ENCODE results near the gene PIK3IP1. TPM values are rescaled to one million over a fixed set of nuclear protein-coding genes. Genes with fewer than 3 reads are reported as not detected.

The PIK3IP1 gene
- total RNA-seq, 1 donor from 2014 or later, result 5.8 TPM

GRCh38 chr22:31278626-31279326, 13.5 kb downstream of the PIK3IP1 start:
- peak; percentile 55 for ATAC-seq

- ATAC-seq, result no peak
These were observed 14.1 kb downstream of the PIK3IP1 start for GRCh38 chr22:31278151-31278621.

DNA sequence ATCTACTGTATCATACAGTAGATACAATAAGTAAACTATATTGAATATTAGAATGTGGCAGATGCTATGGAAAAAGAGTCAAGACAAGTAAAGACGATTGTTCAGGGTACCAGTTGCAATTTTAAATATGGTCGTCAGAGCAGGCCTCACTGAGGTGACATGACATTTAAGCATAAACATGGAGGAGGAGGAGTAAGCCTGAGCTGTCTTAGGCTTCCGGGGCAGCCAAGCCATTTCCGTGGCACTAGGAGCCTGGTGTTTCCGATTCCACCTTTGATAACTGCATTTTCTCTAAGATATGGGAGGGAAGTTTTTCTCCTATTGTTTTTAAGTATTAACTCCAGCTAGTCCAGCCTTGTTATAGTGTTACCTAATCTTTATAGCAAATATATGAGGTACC, 14.5 kb downstream of the PIK3IP1 start:
- ATAC-seq, result no peak

DNA sequence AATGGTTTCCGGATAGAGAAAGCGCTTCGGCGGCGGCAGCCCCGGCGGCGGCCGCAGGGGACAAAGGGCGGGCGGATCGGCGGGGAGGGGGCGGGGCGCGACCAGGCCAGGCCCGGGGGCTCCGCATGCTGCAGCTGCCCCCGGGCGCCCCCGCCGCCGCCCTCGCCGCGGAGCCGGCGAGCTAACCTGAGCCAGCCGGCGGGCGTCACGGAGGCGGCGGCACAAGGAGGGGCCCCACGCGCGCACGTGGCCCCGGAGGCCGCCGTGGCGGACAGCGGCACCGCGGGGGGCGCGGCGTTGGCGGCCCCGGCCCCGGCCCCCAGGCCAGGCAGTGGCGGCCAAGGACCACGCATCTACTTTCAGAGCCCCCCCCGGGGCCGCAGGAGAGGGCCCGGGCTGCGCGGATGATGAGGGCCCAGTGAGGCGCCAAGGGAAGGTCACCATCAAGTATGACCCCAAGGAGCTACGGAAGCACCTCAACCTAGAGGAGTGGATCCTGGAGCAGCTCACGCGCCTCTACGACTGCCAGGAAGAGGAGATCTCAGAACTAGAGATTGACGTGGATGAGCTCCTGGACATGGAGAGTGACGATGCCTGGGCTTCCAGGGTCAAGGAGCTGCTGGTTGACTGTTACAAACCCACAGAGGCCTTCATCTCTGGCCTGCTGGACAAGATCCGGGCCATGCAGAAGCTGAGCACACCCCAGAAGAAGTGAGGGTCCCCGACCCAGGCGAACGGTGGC, 15.7 kb downstream of the PIK3IP1 start:
- no peak for ATAC-seq

DNA sequence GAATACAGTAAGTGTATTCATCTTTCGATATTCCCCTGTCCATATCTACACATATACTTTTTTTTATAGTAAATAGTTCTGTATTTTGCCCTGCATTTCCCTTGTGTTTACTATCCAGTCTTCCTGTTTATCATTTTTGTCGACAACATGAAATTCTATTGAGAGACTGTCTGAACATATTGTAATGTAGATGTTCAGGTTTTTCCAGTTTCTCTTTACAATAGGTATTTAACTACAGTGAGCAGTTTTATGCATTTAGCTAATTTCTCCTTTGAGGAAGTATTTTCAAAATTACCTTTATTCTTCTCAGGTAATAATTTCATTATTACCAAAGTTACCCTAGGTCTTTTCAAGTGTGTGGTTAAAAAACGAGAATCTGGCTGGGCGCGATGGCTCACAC, 16.7 kb downstream of the PIK3IP1 start:
- no peak for ATAC-seq

DNA sequence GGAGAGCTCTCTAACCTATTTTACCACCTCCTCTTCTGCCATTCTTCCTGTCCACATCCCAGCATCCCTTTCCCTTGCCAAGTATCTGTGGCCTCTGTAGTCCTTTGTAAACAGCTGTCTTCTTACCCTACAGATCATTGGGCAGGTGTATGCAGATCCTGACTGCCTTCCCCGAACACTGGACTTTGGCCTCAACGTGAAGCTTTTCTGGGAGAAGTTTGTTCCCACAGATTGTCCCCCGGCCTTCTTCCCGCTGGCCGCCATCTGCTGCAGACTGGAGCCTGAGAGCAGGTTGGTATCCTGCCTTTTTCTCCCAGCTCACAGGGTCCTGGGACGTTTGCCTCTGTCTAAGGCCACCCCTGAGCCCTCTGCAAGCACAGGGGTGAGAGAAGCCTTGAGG, 17.3 kb downstream of the PIK3IP1 start:
- no peak for ATAC-seq

DNA sequence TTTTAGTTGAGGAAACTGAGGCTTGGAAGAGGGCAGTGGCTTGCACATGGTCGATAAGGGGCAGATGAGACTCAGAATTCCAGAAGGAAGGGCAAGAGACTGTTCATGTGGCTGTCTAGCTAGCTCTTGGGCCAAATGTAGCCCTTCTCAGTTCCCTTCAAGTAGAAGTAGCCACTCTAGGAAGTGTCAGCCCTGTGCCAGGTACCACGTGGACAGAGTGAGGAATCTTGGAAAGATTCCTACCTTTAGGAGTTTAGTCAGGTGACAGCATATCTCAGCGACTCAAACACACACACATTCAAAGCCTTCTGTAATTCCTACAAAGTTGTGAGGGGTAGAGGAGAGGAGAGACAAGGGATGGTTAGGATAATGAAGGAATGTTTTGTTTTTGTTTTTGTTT, 18.3 kb downstream of the PIK3IP1 start:
- ATAC-seq, result no peak

DNA sequence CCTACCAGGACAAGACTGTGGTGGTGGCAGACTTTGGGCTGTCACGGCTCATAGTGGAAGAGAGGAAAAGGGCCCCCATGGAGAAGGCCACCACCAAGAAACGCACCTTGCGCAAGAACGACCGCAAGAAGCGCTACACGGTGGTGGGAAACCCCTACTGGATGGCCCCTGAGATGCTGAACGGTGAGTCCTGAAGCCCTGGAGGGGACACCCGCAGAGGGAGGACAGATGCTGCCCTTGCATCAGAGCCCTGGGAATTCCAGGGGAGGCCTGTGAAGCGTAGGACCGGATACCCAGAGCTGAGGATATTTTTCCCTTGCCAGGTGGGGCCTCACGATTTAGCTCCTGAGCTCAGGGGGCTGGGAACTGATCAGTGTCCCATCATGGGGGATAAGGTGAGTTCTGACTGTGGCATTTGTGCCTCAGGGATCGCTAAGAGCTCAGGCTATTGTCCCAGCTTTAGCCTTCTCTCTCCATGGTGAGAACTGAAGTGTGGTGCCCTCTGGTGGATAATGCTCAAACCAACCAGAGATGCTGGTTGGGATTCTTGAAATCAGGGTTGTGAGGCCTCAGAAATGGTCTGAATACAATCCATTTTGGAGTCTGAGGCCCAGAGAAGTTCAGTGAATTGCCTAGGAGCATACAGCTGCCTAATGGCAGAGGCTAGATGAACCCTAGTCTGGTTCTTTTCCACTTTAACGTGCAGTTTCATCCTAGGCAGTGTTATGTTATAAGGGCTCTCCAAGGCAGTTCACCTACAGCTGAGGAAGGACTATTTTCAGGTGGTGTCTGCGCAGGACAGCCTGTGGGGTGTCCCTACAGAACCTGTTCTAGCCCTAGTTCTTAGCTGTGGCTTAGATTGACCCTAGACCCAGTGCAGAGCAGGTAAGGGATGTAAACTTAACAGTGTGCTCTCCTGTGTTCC, 19.5 kb downstream of the PIK3IP1 start:
- peak; percentile 55 for ATAC-seq

- no peak for ATAC-seq
These were observed 20.8 kb downstream of the PIK3IP1 start for GRCh38 chr22:31271485-31271884.

GRCh38 chr22:31271026-31271425, 21.3 kb downstream of the PIK3IP1 start:
- no peak for ATAC-seq

- ATAC-seq, result no peak
These were observed 22.3 kb downstream of the PIK3IP1 start for GRCh38 chr22:31269892-31270579.

DNA sequence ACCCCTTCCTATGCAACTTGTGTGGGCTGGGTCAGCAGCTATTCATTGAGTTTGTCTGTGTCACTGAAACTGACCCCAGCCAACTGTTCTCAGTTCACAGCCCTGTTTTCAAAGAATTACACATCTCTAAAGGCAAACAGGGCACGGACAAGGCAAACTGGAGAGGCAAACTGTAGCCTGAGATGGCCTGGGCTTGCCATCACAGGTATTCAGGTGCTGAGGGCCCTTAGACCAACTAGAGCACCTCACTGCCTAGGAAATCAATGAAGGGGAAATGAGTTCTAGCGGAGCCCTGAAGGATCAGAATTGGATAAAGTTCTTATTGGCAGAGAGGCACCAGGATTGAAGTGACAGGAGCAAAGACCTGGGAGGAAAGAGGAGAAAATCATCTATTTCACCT, 24.0 kb downstream of the PIK3IP1 start:
- ATAC-seq, result no peak

GRCh38 chr22:31263896-31264640, 28.2 kb downstream of the PIK3IP1 start:
- ATAC-seq, result no peak

DNA sequence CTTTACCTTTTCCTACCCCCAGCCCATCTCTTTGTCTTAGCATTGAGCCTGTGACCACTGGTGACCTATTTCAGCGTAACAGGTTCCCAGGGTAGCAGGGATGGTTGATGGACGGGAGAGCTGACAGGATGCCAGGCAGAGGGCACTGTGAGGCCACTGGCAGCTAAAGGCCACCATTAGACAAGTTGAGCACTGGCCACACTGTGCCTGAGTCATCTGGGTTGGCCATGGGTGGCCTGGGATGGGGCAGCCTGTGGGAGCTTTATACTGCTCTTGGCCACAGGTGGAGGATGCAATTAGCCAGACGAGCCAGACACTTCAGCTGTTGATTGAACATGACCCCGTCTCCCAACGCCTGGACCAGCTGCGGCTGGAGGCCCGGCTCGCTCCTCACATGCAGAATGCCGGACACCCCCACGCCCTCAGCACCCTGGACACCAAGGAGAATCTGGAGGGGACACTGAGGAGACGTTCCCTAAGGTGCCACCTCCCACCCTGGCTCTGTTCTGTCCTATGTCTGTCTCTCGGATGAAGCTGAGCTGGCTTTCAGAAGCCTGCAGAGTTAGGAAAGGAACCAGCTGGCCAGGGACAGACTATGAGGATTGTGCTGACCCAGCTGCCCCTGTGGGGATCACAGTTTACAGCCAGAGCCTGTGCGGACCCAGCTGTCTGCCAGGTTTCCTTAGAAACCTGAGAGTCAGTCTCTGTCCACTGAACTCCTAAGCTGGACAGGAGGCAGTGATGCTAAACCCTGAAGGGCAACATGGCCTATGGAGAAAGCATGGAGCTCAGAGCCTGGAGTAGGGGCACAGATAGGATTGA, 29.8 kb downstream of the PIK3IP1 start:
- ATAC-seq, result peak; percentile 17

DNA sequence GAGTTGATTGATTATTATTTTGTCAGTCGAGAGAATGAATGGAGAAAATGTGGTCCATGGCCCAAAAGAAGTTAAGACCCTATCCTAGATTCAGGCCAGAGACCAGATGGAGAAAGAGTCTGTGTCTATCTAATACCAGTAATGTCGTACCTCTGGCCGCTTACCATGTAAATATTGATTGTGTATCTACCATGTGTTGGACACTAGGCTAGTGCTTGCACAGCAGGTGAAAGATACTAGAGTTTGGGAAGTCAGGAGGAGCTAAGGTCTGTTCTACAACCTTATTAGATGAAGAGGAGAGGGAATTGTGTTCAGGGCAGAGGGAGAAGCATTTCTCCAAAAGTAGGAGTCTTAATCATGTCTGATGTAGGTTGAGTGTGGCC, 31.8 kb downstream of the PIK3IP1 start:
- ATAC-seq, result no peak

DNA sequence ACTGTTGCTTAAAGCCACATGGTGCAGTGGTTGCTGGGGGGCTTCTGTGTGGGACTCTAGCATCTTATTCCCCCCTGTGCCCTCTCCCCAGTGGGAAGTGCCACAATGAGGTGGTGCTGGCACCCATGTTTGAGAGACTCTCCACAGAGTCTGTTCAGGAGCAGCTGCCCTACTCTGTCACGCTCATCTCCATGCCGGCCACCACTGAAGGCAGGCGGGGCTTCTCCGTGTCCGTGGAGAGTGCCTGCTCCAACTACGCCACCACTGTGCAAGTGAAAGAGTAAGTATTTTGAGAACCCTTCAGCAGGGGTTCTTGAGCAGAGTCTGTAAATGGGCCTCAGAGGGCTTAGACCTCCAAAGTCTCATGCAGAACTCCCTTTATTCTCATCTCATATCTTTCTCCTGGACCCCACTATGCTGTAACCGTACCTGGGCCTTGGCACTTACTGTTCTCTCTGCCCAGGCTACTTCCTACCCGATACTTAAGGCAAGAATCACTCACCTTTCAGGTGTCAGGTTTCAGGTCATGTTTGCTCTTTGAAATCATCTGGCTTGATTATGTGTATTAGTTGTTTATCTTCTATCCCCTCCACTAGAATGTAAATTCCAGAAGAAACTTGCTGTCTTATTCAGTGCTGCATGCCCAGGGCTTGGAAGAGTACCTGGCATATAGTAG, 32.4 kb downstream of the PIK3IP1 start:
- no peak for ATAC-seq

GRCh38 chr22:31253949-31254348, 38.3 kb downstream of the PIK3IP1 start:
- ATAC-seq, result peak; percentile 94

DNA sequence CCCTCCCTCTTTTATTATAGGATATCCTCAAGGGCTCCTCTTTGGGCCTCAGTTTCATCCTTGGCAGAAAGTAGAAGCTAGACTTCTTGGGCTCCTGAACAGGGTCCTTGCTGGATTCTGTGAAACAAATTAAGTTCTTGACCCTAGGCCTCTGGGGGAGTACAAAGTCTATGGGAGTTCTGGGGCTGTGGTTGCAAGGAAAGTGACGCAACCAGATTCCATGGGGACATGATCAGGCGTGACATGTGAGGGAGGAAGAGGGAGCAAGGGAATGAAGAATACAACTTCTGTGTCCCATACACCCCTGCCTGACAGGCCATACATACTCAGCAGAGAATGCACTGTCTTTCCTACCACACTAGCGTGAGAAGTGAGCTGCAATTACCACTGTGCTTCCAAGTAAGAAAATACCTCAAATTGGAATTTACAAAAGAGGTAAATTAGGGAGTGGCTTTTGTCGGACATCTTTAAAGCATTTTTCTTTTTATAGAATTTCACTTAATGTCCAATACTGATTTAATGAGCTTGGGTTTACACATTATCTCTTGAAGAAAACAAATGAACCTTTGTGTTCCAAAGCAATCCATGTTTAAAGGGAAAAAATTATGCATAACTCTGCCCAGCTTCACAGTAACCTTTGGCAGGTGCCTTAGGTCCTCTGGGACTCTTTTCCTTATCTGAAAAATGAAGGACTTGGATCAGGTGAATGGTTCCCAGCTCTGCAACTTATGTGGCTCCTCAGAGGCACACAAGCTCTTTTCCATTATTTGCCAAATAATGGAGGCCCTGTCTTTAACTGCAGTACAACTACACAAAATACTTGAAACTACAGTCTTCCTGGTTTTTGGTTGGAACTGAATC, 41.3 kb downstream of the PIK3IP1 start:
- ATAC-seq, result no peak

Data from esophagus mucosa (tissue), 1 donor.